ENCODE results near the gene KCND3. TPM values are rescaled to one million over a fixed set of nuclear protein-coding genes. Genes with fewer than 3 reads are reported as not detected.

KCND3 gene
- total RNA-seq, 1 experiment from 2014 or later, result not detected

GRCh38 chr1:111791776-111792175, 197.7 kb downstream of the KCND3 start:
- ChIA-PET CTCF (interaction anchor here (0.5 to 1.4 kb wide), 4 partner anchors 55 to 578 kb away, joined by 3 to 4 read pairs (median 3); no protein-coding TSS in a partner anchor), POLR2A (no interaction called here)
- Mint-ChIP-seq H3K4me3 (ENCODE audit: unreplicated experiment) (no peak overlapping the region), H3K9me3 (ENCODE audit: unreplicated experiment) (no peaks in the 10 kb centered on the region), H3K36me3 (ENCODE audit: insufficient read depth, unreplicated experiment) (no peaks in the 10 kb centered on the region), H3K27me3 (ENCODE audit: insufficient read depth, unreplicated experiment) (peaks cover 51% of the 10 kb centered on the region), H3K27ac (ENCODE audit: low read depth, unreplicated experiment) (no peak overlapping the region), H3K4me1 (ENCODE audit: insufficient read depth, unreplicated experiment) (no peaks in the 10 kb centered on the region)
- no peak for TF ChIP-seq CTCF (IDR thresholded peaks at IDR 0.05; ENCODE audit: unreplicated experiment)
- DNase-seq (ENCODE audit: unreplicated experiment), result no peak
- intact Hi-C loops (cut with micrococcal nuclease), result no loop called here
- BruUV-seq (replicated peaks), result no TSS peak

- H3K36me3 Mint-ChIP-seq (ENCODE audit: insufficient read depth, unreplicated experiment), result no peaks in the 10 kb centered on the region
- ChIA-PET POLR2A (interaction anchor here (0.8 kb wide), 1 partner anchor 68 kb away, joined by 3 read pairs; no protein-coding TSS in a partner anchor), CTCF (interaction anchor here (0.7 to 3.4 kb wide), 5 partner anchors 20 to 709 kb away, joined by 3 to 32 read pairs (median 3); no protein-coding TSS in a partner anchor)
- no peaks in the 10 kb centered on the region for H3K9me3 Mint-ChIP-seq (ENCODE audit: unreplicated experiment)
- BruUV-seq (replicated peaks), result no TSS peak
- no peak overlapping the region for H3K27ac Mint-ChIP-seq (ENCODE audit: low read depth, unreplicated experiment)
- H3K4me3 Mint-ChIP-seq (ENCODE audit: unreplicated experiment), result no peak overlapping the region
- H3K27me3 Mint-ChIP-seq (ENCODE audit: insufficient read depth, unreplicated experiment), result peaks cover 71% of the 10 kb centered on the region
- TF ChIP-seq CTCF (IDR thresholded peaks at IDR 0.05; ENCODE audit: unreplicated experiment), result peak; percentile 9
- H3K4me1 Mint-ChIP-seq (ENCODE audit: insufficient read depth, unreplicated experiment), result no peaks in the 10 kb centered on the region
- peak; percentile 27 for DNase-seq (ENCODE audit: unreplicated experiment)
- intact Hi-C loops (cut with micrococcal nuclease), result no loop called here
Measured at GRCh38 chr1:111789666-111790316, 199.7 kb downstream of the KCND3 start.

DNA sequence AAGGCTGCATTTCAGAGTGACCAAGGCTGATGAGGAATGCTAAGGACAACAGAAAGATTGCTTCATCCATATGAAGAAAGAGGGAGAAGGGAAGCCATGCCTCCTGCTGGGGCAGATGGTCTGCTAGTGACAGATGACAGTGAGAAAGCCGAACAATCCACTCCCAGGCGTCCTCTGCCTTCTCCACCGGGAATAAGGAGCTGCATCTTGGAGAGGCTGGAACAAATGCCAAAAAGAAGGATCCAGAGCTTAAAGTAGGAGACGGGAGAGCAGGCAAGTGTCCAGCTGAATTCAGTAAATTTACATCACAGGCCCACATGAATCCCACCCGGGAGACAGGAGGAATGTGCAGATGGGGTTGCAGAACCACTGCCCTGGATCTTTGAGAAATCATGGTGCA, 200.3 kb downstream of the KCND3 start:
- Mint-ChIP-seq H3K9me3 (ENCODE audit: unreplicated experiment) (no peaks in the 10 kb centered on the region), H3K27me3 (ENCODE audit: insufficient read depth, unreplicated experiment) (peaks cover 77% of the 10 kb centered on the region), H3K27ac (ENCODE audit: low read depth, unreplicated experiment) (no peak overlapping the region), H3K4me1 (ENCODE audit: insufficient read depth, unreplicated experiment) (no peaks in the 10 kb centered on the region), H3K36me3 (ENCODE audit: insufficient read depth, unreplicated experiment) (no peaks in the 10 kb centered on the region), H3K4me3 (ENCODE audit: unreplicated experiment) (no peak overlapping the region)
- no TSS peak for BruUV-seq (replicated peaks)
- POLR2A ChIA-PET, result interaction anchor here (0.8 kb wide), 1 partner anchor 68 kb away, joined by 3 read pairs; no protein-coding TSS in a partner anchor
- CTCF ChIA-PET, result interaction anchor here (0.7 to 3.4 kb wide), 2 partner anchors 34 to 202 kb away, joined by 3 to 32 read pairs; no protein-coding TSS in a partner anchor
- TF ChIP-seq CTCF (IDR thresholded peaks at IDR 0.05; ENCODE audit: unreplicated experiment), result no peak
- no peak for DNase-seq (ENCODE audit: unreplicated experiment)
- intact Hi-C loops (cut with micrococcal nuclease), result no loop called here

DNA sequence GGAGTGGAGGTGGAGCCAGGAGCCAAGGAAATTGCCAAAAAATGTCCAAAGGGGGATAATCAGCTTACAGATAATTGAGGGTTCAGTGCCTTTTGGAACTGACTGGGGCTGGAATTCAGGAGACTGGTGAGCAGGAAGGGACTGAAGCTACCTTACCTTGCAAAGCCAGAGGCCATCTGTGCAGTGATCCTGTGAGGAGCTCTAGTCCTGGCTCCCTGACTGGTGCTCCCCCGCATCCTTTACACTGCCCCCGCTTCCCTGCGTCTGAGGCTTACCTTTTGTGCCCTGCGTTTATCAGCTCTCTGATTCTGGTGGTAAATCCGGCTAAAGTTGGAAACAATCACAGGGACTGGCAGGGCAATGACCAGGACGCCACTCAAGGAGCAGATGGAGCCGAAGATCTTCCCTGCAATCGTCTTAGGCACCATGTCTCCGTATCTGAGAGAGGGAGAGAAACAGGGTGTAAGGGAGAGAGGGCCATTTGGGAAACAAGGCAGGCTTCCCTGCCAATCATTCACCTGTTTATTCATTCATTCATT, 202.7 kb downstream of the KCND3 start:
- H3K36me3 Mint-ChIP-seq (ENCODE audit: insufficient read depth, unreplicated experiment), result no peaks in the 10 kb centered on the region
- no peak for TF ChIP-seq CTCF (IDR thresholded peaks at IDR 0.05; ENCODE audit: unreplicated experiment)
- no peak overlapping the region for H3K4me3 Mint-ChIP-seq (ENCODE audit: unreplicated experiment)
- POLR2A ChIA-PET, result no interaction called here
- intact Hi-C loops (cut with micrococcal nuclease), result no loop called here
- peaks cover 80% of the 10 kb centered on the region for H3K27me3 Mint-ChIP-seq (ENCODE audit: insufficient read depth, unreplicated experiment)
- no peaks in the 10 kb centered on the region for H3K9me3 Mint-ChIP-seq (ENCODE audit: unreplicated experiment)
- H3K4me1 Mint-ChIP-seq (ENCODE audit: insufficient read depth, unreplicated experiment), result no peaks in the 10 kb centered on the region
- CTCF ChIA-PET, result interaction anchor here (0.7 to 1.6 kb wide), 2 partner anchors 9 to 14 kb away, joined by 3 to 8 read pairs; no protein-coding TSS in a partner anchor
- no peak for DNase-seq (ENCODE audit: unreplicated experiment)
- no peak overlapping the region for H3K27ac Mint-ChIP-seq (ENCODE audit: low read depth, unreplicated experiment)
- no TSS peak for BruUV-seq (replicated peaks)

All from MCF 10A (cell line).